Loucy (cell line): Measurements from ENCODE around the gene BLOC1S6.

ENCODE experiments used
- H2AFZ ChIP-seq: fragments of 200-600 bp; sonication (generic); 2 replicates; pipeline ENCODE4 v1.6.0; 2016; ENCODE audit warnings: antibody characterized with exemption, mild to moderate bottlenecking, low read length, moderate library complexity
- H3F3A ChIP-seq: fragments of 200-600 bp; 2 replicates; pipeline ENCODE4 v1.6.0; 2016; ENCODE audit warnings: antibody characterized with exemption, low read depth, mild to moderate bottlenecking
- H3K27me3 ChIP-seq: fragments of 200-600 bp; sonication (generic); 2 replicates; pipeline ENCODE4 v1.6.1; 2014; ENCODE audit warnings: low read length, mild to moderate bottlenecking; ENCODE audit not compliant: insufficient read depth, poor library complexity, severe bottlenecking
- H3K36me3 ChIP-seq: fragments of 200-600 bp; sonication (generic); 2 replicates; pipeline ENCODE4 v1.6.1; 2016; ENCODE audit warnings: low read length; ENCODE audit not compliant: insufficient read depth
- H3K4me1 ChIP-seq: fragments of 200-600 bp; sonication (generic); 2 replicates; pipeline ENCODE4 v1.5.1; 2014; ENCODE audit warnings: low read length, mild to moderate bottlenecking; ENCODE audit not compliant: insufficient read depth, poor library complexity, severe bottlenecking
- H3K4me2 ChIP-seq: fragments of 200-600 bp; sonication (generic); 2 replicates; pipeline ENCODE4 v1.6.0; 2014; ENCODE audit warnings: antibody characterized with exemption, low read length, low read depth, mild to moderate bottlenecking; ENCODE audit not compliant: poor library complexity, severe bottlenecking
- H3K4me3 ChIP-seq: fragments of 200-600 bp; sonication (generic); 2 replicates; pipeline ENCODE4 v1.5.1; 2014; ENCODE audit warnings: low read length, mild to moderate bottlenecking, mixed read lengths; ENCODE audit not compliant: poor library complexity, severe bottlenecking
- H3K79me2 ChIP-seq: fragments of 200-600 bp; sonication (generic); 2 replicates; pipeline ENCODE4 v1.6.1; 2014; ENCODE audit warnings: low read length; ENCODE audit not compliant: insufficient read depth
- H3K9ac ChIP-seq: fragments of 200-600 bp; sonication (generic); 2 replicates; pipeline ENCODE4 v1.6.0; 2014; ENCODE audit warnings: mild to moderate bottlenecking, low read depth, low read length, moderate library complexity; ENCODE audit not compliant: poor library complexity, severe bottlenecking
- H3K9me2 ChIP-seq: fragments of 200-600 bp; sonication (generic); replicated peaks from 2 replicates; pipeline ENCODE4 v1.6.1; 2016; ENCODE audit warnings: low read depth, low read length, mixed read lengths
- H3K9me3 ChIP-seq: fragments of 200-600 bp; sonication (generic); 2 replicates; pipeline ENCODE4 v1.6.1; 2014; ENCODE audit warnings: mild to moderate bottlenecking, antibody characterized with exemption, low read length, low read depth; ENCODE audit not compliant: insufficient read depth
- H4K20me1 ChIP-seq: fragments of 200-600 bp; sonication (generic); 2 replicates; pipeline ENCODE4 v1.6.0; 2014; ENCODE audit warnings: antibody characterized with exemption, low read length, mild to moderate bottlenecking; ENCODE audit not compliant: insufficient read depth, poor library complexity, severe bottlenecking
- EZH2phosphoT487 ChIP-seq: fragments of 200-600 bp; IDR thresholded peaks from 2 replicates; pipeline ENCODE4 v1.6.1; 2018; ENCODE audit warnings: antibody characterized with exemption, mild to moderate bottlenecking, moderate library complexity, borderline replicate concordance
- TF ChIP-seq, protein P1 (sequence below): fragments of 200-600 bp; sonication (generic); conservative IDR thresholded peaks from 2 replicates; pipeline ENCODE4 v1.5.1; 2014; ENCODE audit warnings: mild to moderate bottlenecking, antibody characterized with exemption, low read length

Gene BLOC1S6

DNA sequence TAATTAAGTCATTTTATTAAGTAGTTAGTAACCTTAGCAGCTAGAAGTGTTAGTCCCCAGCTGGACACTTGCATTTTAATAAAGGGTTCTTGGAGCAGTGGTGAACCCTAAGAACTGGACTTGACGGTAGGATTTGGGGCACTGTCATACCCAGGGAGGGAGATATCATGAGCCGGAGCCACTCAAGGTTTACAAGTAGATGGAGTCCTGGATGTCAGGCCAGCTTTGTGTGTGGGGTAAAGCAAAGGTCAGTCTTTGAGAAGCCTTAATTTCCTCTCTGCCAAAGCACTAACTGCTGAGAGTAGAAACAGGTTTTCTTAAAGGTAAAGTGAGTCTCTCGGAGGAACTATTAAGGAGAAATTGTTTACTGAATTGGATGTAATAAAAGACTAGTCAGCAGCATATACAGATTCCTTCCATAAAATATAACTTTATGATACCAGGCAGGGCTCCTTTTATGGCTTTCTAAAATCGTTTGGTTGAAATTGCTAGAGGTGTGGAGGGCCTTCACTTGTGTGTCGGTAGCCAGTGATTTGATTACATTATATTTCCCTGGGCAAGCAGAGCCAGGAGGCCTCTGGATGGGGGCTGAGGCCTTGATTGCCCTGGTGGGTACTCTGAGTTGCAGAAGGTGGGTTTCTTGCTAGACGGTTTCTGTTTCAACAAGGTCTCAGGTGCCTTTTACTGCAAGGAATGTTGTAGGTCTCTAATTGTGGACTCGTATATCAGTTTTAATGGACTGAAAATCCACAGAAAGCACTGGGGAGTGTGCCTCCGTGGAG is 70.8 kb downstream of the BLOC1S6 start:
- Histone ChIP-seq H3K4me3 (no peak overlapping the region), H3F3A (no peaks in the 10 kb centered on the region), H3K4me2 (no peak overlapping the region), H3K4me1 (no peaks in the 10 kb centered on the region), H3K9ac (no peak overlapping the region), H3K27me3 (no peaks in the 10 kb centered on the region), H3K36me3 (no peaks in the 10 kb centered on the region), H3K9me3 (no peaks in the 10 kb centered on the region), H2AFZ (no peak overlapping the region), H4K20me1 (no peaks in the 10 kb centered on the region), H3K79me2 (no peaks in the 10 kb centered on the region), H3K9me2 (no peaks in the 10 kb centered on the region)
- TF ChIP-seq EZH2phosphoT487, result no peak
- TF ChIP-seq, protein P1, sequence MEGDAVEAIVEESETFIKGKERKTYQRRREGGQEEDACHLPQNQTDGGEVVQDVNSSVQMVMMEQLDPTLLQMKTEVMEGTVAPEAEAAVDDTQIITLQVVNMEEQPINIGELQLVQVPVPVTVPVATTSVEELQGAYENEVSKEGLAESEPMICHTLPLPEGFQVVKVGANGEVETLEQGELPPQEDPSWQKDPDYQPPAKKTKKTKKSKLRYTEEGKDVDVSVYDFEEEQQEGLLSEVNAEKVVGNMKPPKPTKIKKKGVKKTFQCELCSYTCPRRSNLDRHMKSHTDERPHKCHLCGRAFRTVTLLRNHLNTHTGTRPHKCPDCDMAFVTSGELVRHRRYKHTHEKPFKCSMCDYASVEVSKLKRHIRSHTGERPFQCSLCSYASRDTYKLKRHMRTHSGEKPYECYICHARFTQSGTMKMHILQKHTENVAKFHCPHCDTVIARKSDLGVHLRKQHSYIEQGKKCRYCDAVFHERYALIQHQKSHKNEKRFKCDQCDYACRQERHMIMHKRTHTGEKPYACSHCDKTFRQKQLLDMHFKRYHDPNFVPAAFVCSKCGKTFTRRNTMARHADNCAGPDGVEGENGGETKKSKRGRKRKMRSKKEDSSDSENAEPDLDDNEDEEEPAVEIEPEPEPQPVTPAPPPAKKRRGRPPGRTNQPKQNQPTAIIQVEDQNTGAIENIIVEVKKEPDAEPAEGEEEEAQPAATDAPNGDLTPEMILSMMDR, result no peak
